Body of pancreas (tissue), 4 donors: ENCODE measurements around the gene MAP3K5. TPM values are rescaled to one million over a fixed set of nuclear protein-coding genes. Genes with fewer than 3 reads are reported as not detected.

ENCODE experiments used
- ATAC-seq: fragments of 150-250 bp; one replicate; pipeline ENCODE4 v1.9.1; 2016
- DNase-seq, 4 donors: peaks; one replicate each; pipeline ENCODE4 v3.0.0-alpha.2; 2019
- H3K27ac ChIP-seq, 4 donors: fragments of 200-600 bp; sonication (generic); 1 replicate in 3 of 4; 2 replicates in 1 of 4; pipeline versions ENCODE4 v1.5.1 to v1.6.1; 2016 to 2019; ENCODE audit warnings: mild to moderate bottlenecking in 1 of 4, mixed read lengths in 1 of 4, moderate library complexity in 1 of 4
- H3K27me3 ChIP-seq, 2 donors: fragments of 200-600 bp; sonication (generic); one replicate each; pipeline ENCODE4 v1.6.0; 2016; ENCODE audit warnings: mild to moderate bottlenecking in 1 of 2
- H3K36me3 ChIP-seq, 2 donors: fragments of 200-600 bp; sonication (generic); replicated peaks in 1 of 2; 2 replicates each; pipeline ENCODE4 v1.5.1; 2016; ENCODE audit warnings: low read depth in 2 of 2; ENCODE audit not compliant: insufficient read depth in 1 of 2
- H3K4me1 ChIP-seq: fragments of 200-600 bp; sonication (generic); one replicate; pipeline ENCODE4 v1.6.0; 2016
- H3K4me3 ChIP-seq, 2 donors: fragments of 200-600 bp; sonication (generic); 1 replicate in 1 of 2; 2 replicates in 1 of 2; pipeline ENCODE4 v1.5.1; 2016 to 2019
- H3K9me3 ChIP-seq, 3 donors: fragments of 200-600 bp; sonication (generic); 1 replicate in 2 of 3; 2 replicates in 1 of 3; pipeline ENCODE4 v1.5.1; 2016
- POLR2A ChIP-seq, 3 donors: fragments of 450-650 bp; IDR thresholded peaks; one replicate each; pipeline ENCODE4 v1.6.1; 2016; ENCODE audit warnings: antibody characterized with exemption in 3 of 3, mild to moderate bottlenecking in 2 of 3
- WGBS, 2 donors: methylation state at CpG; one replicate each; pipeline ENCODE4 v1.1.5; 2017; 5-methylcytosine and 5-hydroxymethylcytosine counted together
- intact Hi-C: fragments of 100-400 bp; cut with DNase I; formaldehyde crosslinking; loops from one replicate; pipeline ENCODE4 v1.15.1; 2023
- total RNA-seq, 2 donors: library from RNA; depleted of rRNA; stranded (reverse); fragments of >200 nt; gene quantifications; one replicate each; pipeline ENCODE4 v1.1.0, GENCODE V29; 2016
- TF ChIP-seq, protein P1 (sequence below), 7 experiments: fragments of 450-650 bp in 4 of 7; fragments of 200-600 bp in 3 of 7; sonication (generic) in 3 of 7; IDR thresholded peaks; one replicate each; pipeline ENCODE4 v1.5.1; 2016 to 2019; ENCODE audit warnings: antibody characterized with exemption in 7 of 7

Gene MAP3K5
- total RNA-seq, 2 donors from 2014 or later: 33.7 to 36.9 TPM

DNA sequence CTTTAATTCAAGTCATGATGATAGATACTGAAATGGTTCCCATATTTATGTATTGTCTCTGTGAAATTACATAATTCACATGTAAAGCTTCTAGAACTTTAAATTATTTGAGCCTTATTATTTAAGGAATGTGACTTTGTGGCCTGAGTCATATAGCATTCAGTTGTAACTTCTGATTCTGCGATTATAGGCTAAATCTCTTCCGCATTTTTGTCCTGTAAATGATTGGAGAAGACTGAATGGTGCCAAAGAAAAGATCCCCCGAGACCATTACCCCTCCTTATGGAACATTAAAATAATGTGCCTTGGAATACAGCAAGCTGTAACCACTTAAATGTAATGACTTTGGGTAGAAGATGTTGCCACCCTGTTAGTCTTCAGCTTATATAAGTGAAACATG, 178.8 kb downstream of the MAP3K5 start:
- H3K36me3 ChIP-seq: no peaks in the 10 kb centered on the region
- no peaks in the 10 kb centered on the region for H3K9me3 ChIP-seq
- peaks cover 32% of the 10 kb centered on the region for H3K4me1 ChIP-seq
- WGBS, 2 donors: 67 to 83% methylated on average over 3 of the region's 3 CpGs
- no peaks in the 10 kb centered on the region for H3K27me3 ChIP-seq
- no peak for ATAC-seq
- TF ChIP-seq, protein P1, sequence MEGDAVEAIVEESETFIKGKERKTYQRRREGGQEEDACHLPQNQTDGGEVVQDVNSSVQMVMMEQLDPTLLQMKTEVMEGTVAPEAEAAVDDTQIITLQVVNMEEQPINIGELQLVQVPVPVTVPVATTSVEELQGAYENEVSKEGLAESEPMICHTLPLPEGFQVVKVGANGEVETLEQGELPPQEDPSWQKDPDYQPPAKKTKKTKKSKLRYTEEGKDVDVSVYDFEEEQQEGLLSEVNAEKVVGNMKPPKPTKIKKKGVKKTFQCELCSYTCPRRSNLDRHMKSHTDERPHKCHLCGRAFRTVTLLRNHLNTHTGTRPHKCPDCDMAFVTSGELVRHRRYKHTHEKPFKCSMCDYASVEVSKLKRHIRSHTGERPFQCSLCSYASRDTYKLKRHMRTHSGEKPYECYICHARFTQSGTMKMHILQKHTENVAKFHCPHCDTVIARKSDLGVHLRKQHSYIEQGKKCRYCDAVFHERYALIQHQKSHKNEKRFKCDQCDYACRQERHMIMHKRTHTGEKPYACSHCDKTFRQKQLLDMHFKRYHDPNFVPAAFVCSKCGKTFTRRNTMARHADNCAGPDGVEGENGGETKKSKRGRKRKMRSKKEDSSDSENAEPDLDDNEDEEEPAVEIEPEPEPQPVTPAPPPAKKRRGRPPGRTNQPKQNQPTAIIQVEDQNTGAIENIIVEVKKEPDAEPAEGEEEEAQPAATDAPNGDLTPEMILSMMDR (IDR thresholded peaks at IDR 0.05): no peak
- TF ChIP-seq POLR2A (IDR thresholded peaks at IDR 0.05): no peak
- no peak for DNase-seq
- intact Hi-C loops: no loop called here
- no peak overlapping the region for H3K27ac ChIP-seq
- no peak overlapping the region for H3K4me3 ChIP-seq

DNA sequence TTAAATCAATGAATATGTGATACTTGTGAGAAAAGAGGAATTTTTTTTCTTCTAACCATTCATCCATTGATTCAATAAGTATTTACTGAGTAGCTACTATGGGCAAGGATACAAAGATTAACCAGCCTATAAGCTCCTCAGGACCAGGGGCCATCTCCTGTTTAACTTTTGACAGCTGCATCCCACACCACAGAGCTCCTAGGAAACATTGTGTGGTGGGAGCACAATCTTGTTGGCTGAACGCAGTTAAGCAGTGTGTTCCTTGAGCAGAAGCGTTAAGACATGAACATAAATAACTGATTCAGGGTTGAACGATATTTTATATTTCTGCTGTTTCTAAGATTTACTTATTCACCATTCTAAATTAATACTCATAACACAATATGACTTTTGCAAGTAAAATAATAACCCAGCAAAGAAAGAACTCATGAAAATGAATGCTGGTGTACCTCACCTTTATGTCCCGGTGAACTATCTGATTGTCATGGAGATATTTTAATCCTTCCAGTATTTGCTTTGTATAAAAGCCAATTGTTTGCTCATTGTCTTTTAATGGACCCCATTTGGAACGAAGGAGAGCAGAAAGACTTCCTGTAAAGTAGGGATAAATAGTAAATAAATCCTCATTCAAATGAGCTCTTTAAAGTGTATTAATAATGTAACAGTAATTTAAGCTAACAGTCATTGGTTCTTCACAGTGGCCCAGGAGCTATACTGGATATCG, 179.4 kb downstream of the MAP3K5 start:
- no peak for TF ChIP-seq POLR2A (IDR thresholded peaks at IDR 0.05)
- Histone ChIP-seq H3K4me3 (no peak overlapping the region), H3K4me1 (peaks cover 38% of the 10 kb centered on the region), H3K27me3 (no peaks in the 10 kb centered on the region), H3K27ac (no peak overlapping the region), H3K9me3 (no peaks in the 10 kb centered on the region), H3K36me3 (no peaks in the 10 kb centered on the region)
- intact Hi-C loops: no loop called here
- DNase-seq: no peak
- no peak for ATAC-seq
- WGBS, 2 donors: 72% methylated on average over 6 of the region's 6 CpGs

DNA sequence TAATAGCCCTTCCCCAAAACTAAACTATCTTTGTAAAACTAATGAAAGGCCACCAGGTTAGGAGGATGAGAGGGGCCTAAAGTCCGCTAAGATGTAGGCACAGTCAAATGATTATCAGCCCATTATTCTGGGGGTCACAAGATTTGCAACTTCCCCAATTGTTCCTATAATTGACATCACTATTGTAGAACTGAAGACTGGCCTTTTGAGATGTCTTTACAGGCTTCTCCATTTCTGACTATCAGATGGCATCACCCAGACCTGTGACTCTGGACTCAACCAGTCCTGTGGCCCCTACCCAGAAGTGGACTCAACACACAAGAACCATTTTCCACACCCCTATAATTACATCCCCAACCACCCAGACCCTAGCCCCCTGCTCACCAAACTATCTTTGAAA, 180.5 kb downstream of the MAP3K5 start:
- H3K27me3 ChIP-seq: no peaks in the 10 kb centered on the region
- no peak overlapping the region for H3K4me3 ChIP-seq
- ATAC-seq (no peak), DNase-seq (no peak)
- H3K36me3 ChIP-seq: no peaks in the 10 kb centered on the region
- intact Hi-C loops: no loop called here
- no peak overlapping the region for H3K27ac ChIP-seq
- no peak for TF ChIP-seq POLR2A (IDR thresholded peaks at IDR 0.05)
- TF ChIP-seq, protein P1 (IDR thresholded peaks at IDR 0.05): no peak
- WGBS, 2 donors: 91 to 100% methylated on average over 1 of the region's 1 CpG
- H3K9me3 ChIP-seq: no peaks in the 10 kb centered on the region
- peaks cover 49% of the 10 kb centered on the region for H3K4me1 ChIP-seq

DNA sequence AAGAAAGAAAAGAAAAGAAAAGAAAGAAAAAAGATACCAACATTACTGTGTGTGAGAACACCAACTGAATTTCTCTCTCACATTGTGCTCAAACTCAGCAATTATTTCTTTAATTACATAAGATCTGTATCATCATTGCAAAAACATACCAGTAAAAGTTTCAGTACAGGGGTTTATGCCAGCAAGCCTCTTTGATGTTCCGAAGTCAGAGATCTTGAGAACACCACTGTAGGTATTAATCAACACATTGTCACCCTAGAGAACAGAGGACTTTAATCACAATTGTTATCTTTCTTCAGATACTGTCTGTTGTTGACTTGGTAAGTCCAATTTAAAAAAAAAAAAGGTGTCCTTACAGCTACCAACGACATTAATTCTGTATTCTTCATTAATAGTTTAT, 181.1 kb downstream of the MAP3K5 start:
- H3K4me3 ChIP-seq: no peak overlapping the region
- TF ChIP-seq, protein P1 (IDR thresholded peaks at IDR 0.05): no peak
- TF ChIP-seq POLR2A (IDR thresholded peaks at IDR 0.05): no peak
- ATAC-seq (no peak), DNase-seq (no peak)
- WGBS, 2 donors: 28 to 47% methylated on average over 2 of the region's 2 CpGs
- no peaks in the 10 kb centered on the region for H3K36me3 ChIP-seq
- peak overlapping the region in 1 of 4 donors; percentile 11 for H3K27ac ChIP-seq
- H3K9me3 ChIP-seq: no peaks in the 10 kb centered on the region
- no peaks in the 10 kb centered on the region for H3K27me3 ChIP-seq
- intact Hi-C loops: no loop called here
- peaks cover 51% of the 10 kb centered on the region for H3K4me1 ChIP-seq

DNA sequence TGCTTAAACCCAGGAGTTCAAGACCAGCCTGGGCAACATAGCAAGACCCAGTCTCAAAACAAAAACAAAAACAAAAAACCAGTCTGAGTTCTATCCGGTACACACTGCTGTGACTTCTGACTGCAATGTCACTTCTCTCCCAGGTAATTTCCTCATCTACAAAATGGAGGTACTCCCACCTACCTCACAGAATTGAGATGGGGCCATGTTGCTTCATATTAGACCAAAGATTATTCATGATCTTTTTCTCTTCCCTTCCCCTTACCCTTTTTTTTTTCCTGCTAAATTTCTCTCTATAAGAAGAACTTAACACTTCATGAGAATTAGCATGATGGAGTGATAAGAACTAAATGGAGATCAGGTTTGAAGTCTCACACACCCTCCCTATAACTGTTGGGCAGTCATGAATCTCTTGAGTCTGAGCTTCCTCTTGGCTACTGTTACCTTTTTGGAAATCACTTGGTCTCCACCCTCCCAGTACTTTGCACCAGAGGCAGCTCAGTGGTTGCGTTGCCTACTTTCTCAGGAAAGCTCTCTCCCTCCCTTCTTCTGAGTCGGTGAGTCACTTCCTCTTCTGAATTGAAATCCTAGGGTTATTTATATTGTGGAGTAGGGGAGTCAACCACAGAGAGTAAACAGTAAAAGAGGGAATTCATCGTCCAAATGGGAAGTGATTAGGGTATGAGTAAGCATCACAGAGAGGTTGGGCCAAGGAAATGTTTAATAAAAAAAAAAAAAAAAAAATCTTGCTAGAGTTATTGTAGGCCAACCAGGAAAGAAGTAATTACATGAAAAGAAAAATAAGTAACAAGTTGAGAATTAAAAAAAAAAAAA, 182.2 kb downstream of the MAP3K5 start:
- no peak for TF ChIP-seq POLR2A (IDR thresholded peaks at IDR 0.05)
- TF ChIP-seq, protein P1 (IDR thresholded peaks at IDR 0.05): no peak
- H3K27me3 ChIP-seq: no peaks in the 10 kb centered on the region
- intact Hi-C loops: no loop called here
- peak; percentile 23 to 66 (median 46) for DNase-seq
- no peak overlapping the region for H3K4me3 ChIP-seq
- 34 to 41% methylated on average over 4 of the region's 4 CpGs for WGBS, 2 donors
- H3K36me3 ChIP-seq: no peaks in the 10 kb centered on the region
- no peaks in the 10 kb centered on the region for H3K9me3 ChIP-seq
- peak overlapping the region in 3 of 4 donors; percentile 42 to 58 (median 55) for H3K27ac ChIP-seq
- H3K4me1 ChIP-seq: peaks cover 60% of the 10 kb centered on the region
- ATAC-seq: peak; percentile 78
